ENCODE results near the gene OR2A42.
"Not testable (repeated sequence)": the region's sequence is repeated elsewhere in the genome, so short reads cannot be mapped to it uniquely, and the experiment has no call there.

The OR2A42 gene

GRCh38 chr7:144220531-144220930 is 18.9 kb downstream of the OR2A42 start:
- DNase-seq (ENCODE audit: low read depth): not testable (repeated sequence)

GRCh38 chr7:144219149-144219548 is 20.3 kb downstream of the OR2A42 start:
- H3K27me3 ChIP-seq (replicated peaks; ENCODE audit: control insufficient read depth, insufficient read depth, low read length); DNase-seq (ENCODE audit: low read depth): not testable (repeated sequence)

More at GRCh38 chr7:144220531-144220930, 18.9 kb downstream of the OR2A42 start:
- H3K9me3 ChIP-seq (ENCODE audit: control insufficient read depth, low read length); H3K4me1 ChIP-seq (ENCODE audit: control insufficient read depth, insufficient read depth, low read length); H3K4me3 ChIP-seq (ENCODE audit: low read length); H3K27me3 ChIP-seq (replicated peaks; ENCODE audit: control insufficient read depth, insufficient read depth, low read length); H3K9ac ChIP-seq (ENCODE audit: low read length); H3K36me3 ChIP-seq (ENCODE audit: control insufficient read depth, insufficient read depth, low read length, severe bottlenecking): not testable (repeated sequence)

GRCh38 chr7:144218581-144218980 is 20.8 kb downstream of the OR2A42 start:
- H3K9ac ChIP-seq (ENCODE audit: low read length); H3K36me3 ChIP-seq (ENCODE audit: control insufficient read depth, insufficient read depth, low read length, severe bottlenecking); H3K9me3 ChIP-seq (ENCODE audit: control insufficient read depth, low read length); H3K27me3 ChIP-seq (replicated peaks; ENCODE audit: control insufficient read depth, insufficient read depth, low read length); H3K4me3 ChIP-seq (ENCODE audit: low read length); DNase-seq (ENCODE audit: low read depth); H3K4me1 ChIP-seq (ENCODE audit: control insufficient read depth, insufficient read depth, low read length): not testable (repeated sequence)

More at GRCh38 chr7:144219149-144219548, 20.3 kb downstream of the OR2A42 start:
- H3K4me1 ChIP-seq (ENCODE audit: control insufficient read depth, insufficient read depth, low read length); H3K4me3 ChIP-seq (ENCODE audit: low read length); H3K9ac ChIP-seq (ENCODE audit: low read length); H3K36me3 ChIP-seq (ENCODE audit: control insufficient read depth, insufficient read depth, low read length, severe bottlenecking); H3K9me3 ChIP-seq (ENCODE audit: control insufficient read depth, low read length): not testable (repeated sequence)

DNA sequence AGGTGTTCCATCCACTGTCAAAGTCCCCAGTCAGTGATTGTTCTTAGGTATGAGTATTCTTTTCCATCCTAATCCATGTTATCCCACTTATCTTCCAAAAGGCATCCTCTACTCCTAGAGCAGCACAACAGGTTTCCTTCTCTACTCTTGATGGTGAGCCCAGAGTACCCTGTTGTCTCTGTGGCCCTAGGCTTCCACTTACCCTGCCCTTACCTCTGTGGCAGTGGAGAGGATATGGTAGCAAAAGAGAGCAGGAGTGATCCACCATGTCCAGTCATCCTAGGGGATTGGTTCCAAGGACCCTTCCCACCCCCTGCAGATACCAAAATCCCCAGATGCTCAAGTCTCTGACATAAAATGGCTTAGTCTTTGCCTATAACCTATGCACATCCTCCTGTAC is 22.2 kb downstream of the OR2A42 start:
- not testable (repeated sequence) for DNase-seq (ENCODE audit: low read depth); H3K36me3 ChIP-seq (ENCODE audit: control insufficient read depth, insufficient read depth, low read length, severe bottlenecking); H3K9me3 ChIP-seq (ENCODE audit: control insufficient read depth, low read length); H3K27me3 ChIP-seq (replicated peaks; ENCODE audit: control insufficient read depth, insufficient read depth, low read length); H3K9ac ChIP-seq (ENCODE audit: low read length); H3K4me3 ChIP-seq (ENCODE audit: low read length); H3K4me1 ChIP-seq (ENCODE audit: control insufficient read depth, insufficient read depth, low read length)

DNA sequence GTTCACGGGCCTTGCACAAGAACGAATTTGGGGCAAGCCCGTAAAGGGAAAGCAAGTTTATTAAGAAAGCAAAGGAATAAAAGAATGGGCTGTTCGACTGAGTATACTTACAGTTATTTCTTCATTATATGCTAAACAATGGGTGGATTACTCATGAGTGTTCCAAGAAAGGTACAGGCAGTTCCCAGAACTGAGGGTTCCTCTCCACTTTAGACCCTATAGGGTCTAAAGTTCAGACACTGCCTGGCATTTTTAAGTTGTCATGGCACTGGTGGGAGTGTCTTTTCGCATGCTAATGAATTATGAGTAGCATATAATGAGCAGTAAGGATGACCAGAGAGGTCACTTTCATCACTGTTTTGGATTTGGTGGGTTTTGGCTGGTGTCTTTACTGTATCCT is 34.1 kb downstream of the OR2A42 start:
- H3K9ac ChIP-seq (ENCODE audit: low read length); H3K27me3 ChIP-seq (replicated peaks; ENCODE audit: control insufficient read depth, insufficient read depth, low read length); H3K9me3 ChIP-seq (ENCODE audit: control insufficient read depth, low read length); DNase-seq (ENCODE audit: low read depth); H3K4me1 ChIP-seq (ENCODE audit: control insufficient read depth, insufficient read depth, low read length); H3K36me3 ChIP-seq (ENCODE audit: control insufficient read depth, insufficient read depth, low read length, severe bottlenecking); H3K4me3 ChIP-seq (ENCODE audit: low read length): not testable (repeated sequence)

DNA sequence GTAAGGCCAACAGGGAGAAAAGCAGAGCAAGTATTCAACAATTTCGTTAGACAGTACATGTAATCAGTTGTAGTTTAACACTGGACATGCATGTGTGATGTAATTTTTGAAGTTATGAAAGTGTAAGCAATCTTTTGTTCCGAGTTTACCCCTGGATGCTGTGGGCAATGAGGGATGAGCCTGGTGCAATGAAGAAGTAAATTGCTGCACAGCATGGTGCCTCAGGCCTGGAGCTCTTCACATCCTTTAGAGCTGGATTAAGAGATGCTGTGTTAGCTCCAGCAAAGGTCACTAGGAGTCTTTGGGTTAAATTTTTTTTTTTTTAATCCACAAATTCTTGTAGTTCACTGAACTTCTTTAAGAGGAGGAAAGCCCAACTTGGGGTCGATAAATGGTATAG is 36.3 kb downstream of the OR2A42 start:
- H3K4me1 ChIP-seq (ENCODE audit: control insufficient read depth, insufficient read depth, low read length); H3K27me3 ChIP-seq (replicated peaks; ENCODE audit: control insufficient read depth, insufficient read depth, low read length); H3K36me3 ChIP-seq (ENCODE audit: control insufficient read depth, insufficient read depth, low read length, severe bottlenecking); H3K4me3 ChIP-seq (ENCODE audit: low read length); DNase-seq (ENCODE audit: low read depth); H3K9me3 ChIP-seq (ENCODE audit: control insufficient read depth, low read length); H3K9ac ChIP-seq (ENCODE audit: low read length): not testable (repeated sequence)

DNA sequence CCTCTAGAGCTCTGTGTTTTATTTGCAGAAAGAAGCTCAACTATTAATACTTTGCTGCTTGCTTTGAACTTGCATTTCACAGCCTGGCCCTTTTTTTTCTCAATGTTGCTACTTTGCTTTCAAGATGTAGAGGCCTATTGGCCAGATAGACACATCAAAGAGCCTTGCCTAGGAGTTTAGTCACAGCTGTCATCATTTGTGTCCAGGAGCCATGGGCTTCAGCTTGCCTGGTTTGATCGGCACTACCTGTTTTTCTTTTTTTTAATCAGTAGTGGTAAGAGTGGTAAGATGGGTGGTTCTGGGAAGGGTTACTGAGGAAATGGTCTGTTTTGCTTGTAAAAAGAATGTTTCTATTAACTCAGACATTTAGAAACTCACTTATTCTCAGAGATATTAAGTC is 37.4 kb downstream of the OR2A42 start:
- DNase-seq (ENCODE audit: low read depth); H3K27me3 ChIP-seq (replicated peaks; ENCODE audit: control insufficient read depth, insufficient read depth, low read length); H3K9me3 ChIP-seq (ENCODE audit: control insufficient read depth, low read length); H3K4me1 ChIP-seq (ENCODE audit: control insufficient read depth, insufficient read depth, low read length); H3K9ac ChIP-seq (ENCODE audit: low read length); H3K4me3 ChIP-seq (ENCODE audit: low read length); H3K36me3 ChIP-seq (ENCODE audit: control insufficient read depth, insufficient read depth, low read length, severe bottlenecking): not testable (repeated sequence)

GRCh38 chr7:144198934-144199333 is 40.5 kb downstream of the OR2A42 start:
- H3K9me3 ChIP-seq (ENCODE audit: control insufficient read depth, low read length); H3K4me1 ChIP-seq (ENCODE audit: control insufficient read depth, insufficient read depth, low read length); H3K9ac ChIP-seq (ENCODE audit: low read length); H3K36me3 ChIP-seq (ENCODE audit: control insufficient read depth, insufficient read depth, low read length, severe bottlenecking); H3K4me3 ChIP-seq (ENCODE audit: low read length); DNase-seq (ENCODE audit: low read depth); H3K27me3 ChIP-seq (replicated peaks; ENCODE audit: control insufficient read depth, insufficient read depth, low read length): not testable (repeated sequence)

DNA sequence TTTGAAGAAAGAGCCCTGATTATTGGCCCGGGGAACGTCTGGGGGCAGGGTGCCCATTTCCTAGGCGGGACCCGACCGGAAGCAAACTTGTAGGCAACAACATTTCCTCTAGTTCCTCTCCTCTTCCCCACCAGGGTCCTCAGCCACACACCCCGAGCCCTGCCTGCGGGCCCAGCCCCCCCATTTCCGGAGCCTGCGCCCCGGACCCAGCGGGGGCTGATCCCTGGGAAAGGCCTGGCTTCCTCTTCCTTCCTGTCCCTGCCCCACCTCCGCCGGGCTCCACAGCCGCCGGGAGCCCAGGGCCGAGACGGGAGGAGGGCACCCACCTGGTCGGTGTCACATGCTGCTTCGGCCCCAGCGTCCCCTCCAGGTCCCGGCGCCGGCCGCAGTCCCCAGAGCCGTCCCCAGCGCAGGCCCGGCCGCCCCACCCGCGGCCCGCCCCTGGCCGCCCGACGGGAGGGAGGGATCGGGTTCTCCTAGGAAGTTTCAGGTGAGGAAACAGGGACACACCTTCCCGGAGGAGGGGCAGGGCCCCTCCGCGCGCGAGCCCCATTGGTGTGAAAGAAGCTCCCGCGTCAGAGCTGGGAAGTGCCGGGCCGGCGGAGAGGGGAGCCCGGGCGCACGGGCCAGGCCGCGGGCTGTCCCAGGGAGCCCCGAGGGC is 44.1 kb downstream of the OR2A42 start, which contains the start of gene ARHGEF35:
Gene ARHGEF35 (minus strand): TSS at position 622 of the 661 bp plus-strand sequence. CDS start 7,450 bp downstream, outside the sequence.
- not testable (repeated sequence) for H3K9me3 ChIP-seq (ENCODE audit: control insufficient read depth, low read length); H3K27me3 ChIP-seq (replicated peaks; ENCODE audit: control insufficient read depth, insufficient read depth, low read length); H3K36me3 ChIP-seq (ENCODE audit: control insufficient read depth, insufficient read depth, low read length, severe bottlenecking); DNase-seq (ENCODE audit: low read depth); H3K4me1 ChIP-seq (ENCODE audit: control insufficient read depth, insufficient read depth, low read length); H3K9ac ChIP-seq (ENCODE audit: low read length); H3K4me3 ChIP-seq (ENCODE audit: low read length)

GRCh38 chr7:144194453-144194852 is 45.0 kb downstream of the OR2A42 start:
- not testable (repeated sequence) for DNase-seq (ENCODE audit: low read depth); H3K36me3 ChIP-seq (ENCODE audit: control insufficient read depth, insufficient read depth, low read length, severe bottlenecking); H3K4me1 ChIP-seq (ENCODE audit: control insufficient read depth, insufficient read depth, low read length); H3K4me3 ChIP-seq (ENCODE audit: low read length); H3K27me3 ChIP-seq (replicated peaks; ENCODE audit: control insufficient read depth, insufficient read depth, low read length); H3K9ac ChIP-seq (ENCODE audit: low read length); H3K9me3 ChIP-seq (ENCODE audit: control insufficient read depth, low read length)

DNA sequence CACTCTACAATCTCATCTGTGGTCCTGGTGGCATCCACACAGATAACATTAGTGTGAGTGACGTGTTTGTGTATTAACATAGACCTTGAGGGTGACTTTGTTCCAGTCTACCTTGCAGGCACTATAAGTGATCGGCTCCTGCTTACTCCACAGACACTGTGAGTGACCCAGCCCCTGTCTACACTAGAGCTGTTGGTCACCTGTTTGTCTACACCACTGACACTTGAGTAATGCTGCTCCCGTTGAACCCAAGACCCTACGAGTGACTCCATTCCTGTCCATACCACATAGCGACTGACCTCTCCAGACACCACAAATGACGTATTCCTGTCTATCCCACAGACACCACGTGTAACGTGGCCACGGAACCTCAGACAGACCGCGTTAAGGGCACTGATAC is 45.6 kb downstream of the OR2A42 start:
- H3K4me1 ChIP-seq (ENCODE audit: control insufficient read depth, insufficient read depth, low read length); H3K27me3 ChIP-seq (replicated peaks; ENCODE audit: control insufficient read depth, insufficient read depth, low read length); H3K9me3 ChIP-seq (ENCODE audit: control insufficient read depth, low read length); H3K9ac ChIP-seq (ENCODE audit: low read length); DNase-seq (ENCODE audit: low read depth); H3K4me3 ChIP-seq (ENCODE audit: low read length); H3K36me3 ChIP-seq (ENCODE audit: control insufficient read depth, insufficient read depth, low read length, severe bottlenecking): not testable (repeated sequence)

GRCh38 chr7:144188578-144189171 is 50.7 kb downstream of the OR2A42 start:
- not testable (repeated sequence) for DNase-seq (ENCODE audit: low read depth); H3K27me3 ChIP-seq (replicated peaks; ENCODE audit: control insufficient read depth, insufficient read depth, low read length)

More at GRCh38 chr7:144188578-144189171, 50.7 kb downstream of the OR2A42 start:
- not testable (repeated sequence) for H3K9ac ChIP-seq (ENCODE audit: low read length); H3K4me1 ChIP-seq (ENCODE audit: control insufficient read depth, insufficient read depth, low read length); H3K36me3 ChIP-seq (ENCODE audit: control insufficient read depth, insufficient read depth, low read length, severe bottlenecking); H3K4me3 ChIP-seq (ENCODE audit: low read length); H3K9me3 ChIP-seq (ENCODE audit: control insufficient read depth, low read length)

Measured in adipocyte (in vitro differentiated cells).